HG03135 (cell line): ENCODE results near the gene ASAP2.

Experiments used
- ATAC-seq: cut with Tn5 transposase; IDR thresholded peaks from one replicate; pipeline ENCODE4 v1.9.1; 2021; ENCODE audit warnings: mild to moderate bottlenecking, moderate library complexity; ENCODE audit not compliant: unreplicated experiment

The ASAP2 gene

GRCh38 chr2:9230051-9230802, 23.6 kb downstream of the ASAP2 start:
- no peak for ATAC-seq

GRCh38 chr2:9230881-9231280, 24.3 kb downstream of the ASAP2 start:
- ATAC-seq: no peak

GRCh38 chr2:9231291-9232165, 24.9 kb downstream of the ASAP2 start:
- no peak for ATAC-seq

- ATAC-seq: no peak
Measured at GRCh38 chr2:9232166-9232479, 25.5 kb downstream of the ASAP2 start.

DNA sequence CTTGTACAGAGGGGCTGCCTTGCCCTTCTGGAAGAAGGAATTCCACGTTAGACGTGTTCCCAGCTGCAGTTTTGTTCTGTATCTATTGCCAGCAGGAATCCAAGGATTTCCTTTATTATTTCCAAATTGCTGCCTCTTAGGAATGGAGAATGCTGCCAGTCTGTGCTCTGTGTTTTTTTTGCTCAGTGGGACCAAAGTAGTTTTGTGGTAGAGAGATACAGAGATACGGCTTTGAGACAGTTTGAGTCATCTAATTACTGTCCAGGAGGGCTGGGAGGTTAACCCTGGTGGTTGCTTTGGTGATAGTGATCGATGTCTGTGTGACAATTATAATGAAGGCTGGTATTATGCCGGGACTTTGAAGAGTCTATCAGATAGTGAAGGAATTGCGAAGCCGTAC, 26.3 kb downstream of the ASAP2 start:
- ATAC-seq: no peak

- no peak for ATAC-seq
Measured at GRCh38 chr2:9234680-9235146, 28.1 kb downstream of the ASAP2 start.

DNA sequence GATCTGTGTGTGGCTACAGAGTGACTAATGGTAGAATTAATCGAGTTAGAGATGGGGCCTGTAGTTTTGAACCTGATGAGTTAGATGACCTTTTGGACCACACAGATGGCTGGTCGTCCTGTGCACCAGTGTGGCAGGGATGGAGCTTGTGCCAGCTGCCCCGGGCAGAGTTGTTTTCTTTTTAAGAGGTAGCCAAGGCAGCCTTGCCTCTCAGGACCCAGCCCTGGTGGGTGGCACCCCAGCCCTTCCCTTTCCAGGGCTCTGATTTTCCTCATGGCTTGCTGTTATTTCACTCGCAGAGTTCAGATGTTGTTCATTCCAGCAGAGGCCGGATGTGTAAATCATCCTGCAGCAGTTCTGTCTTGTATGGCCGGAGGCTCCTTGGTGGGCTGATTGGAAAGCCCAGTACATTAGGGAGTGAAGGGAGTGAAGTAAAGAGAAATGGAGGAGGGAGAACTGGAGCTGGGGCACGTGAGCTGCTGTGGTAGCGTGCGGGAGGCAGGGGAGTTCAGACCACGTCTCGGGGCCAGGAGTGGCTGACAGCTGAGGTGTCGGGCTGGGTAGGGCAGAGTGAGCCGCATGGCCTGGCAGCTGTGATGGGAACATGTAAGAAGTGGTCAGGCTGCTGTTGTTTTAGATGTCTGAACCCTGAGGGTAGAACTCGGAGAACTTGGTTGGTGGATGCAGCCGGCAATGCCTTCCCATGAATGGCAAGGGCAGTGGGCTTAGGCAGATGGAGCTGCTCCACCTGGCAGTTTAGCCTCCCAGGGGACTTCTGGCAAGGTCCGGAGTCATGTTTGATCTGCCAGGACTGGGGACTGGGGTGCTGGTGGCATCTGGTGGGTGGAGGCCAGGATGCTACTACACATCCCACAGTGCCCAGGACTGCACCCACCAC, 28.8 kb downstream of the ASAP2 start:
- ATAC-seq: no peak

- ATAC-seq: no peak
Measured at GRCh38 chr2:9236045-9236344, 29.4 kb downstream of the ASAP2 start.

DNA sequence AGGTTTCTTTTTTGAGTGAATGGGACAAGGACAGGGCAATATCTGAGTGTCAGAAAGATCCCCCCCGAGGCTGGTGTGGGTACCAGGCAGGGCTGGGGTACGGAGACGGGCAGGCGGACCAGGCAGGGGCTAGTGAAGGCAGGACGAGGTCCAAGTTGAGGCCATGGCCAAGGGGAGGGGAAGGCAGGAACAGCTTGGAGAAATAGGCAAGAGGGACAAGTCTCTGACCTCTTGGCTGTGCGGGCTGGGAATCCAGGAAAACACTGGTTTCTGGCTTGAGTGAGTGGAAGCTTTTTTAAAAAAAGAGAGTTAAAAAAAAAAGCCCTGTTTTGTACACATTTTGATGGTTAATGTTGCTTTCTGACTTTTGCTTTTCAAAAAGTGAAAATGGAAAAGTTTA, 30.3 kb downstream of the ASAP2 start:
- no peak for ATAC-seq

- ATAC-seq: no peak
Measured at GRCh38 chr2:9237831-9238230, 31.2 kb downstream of the ASAP2 start.

DNA sequence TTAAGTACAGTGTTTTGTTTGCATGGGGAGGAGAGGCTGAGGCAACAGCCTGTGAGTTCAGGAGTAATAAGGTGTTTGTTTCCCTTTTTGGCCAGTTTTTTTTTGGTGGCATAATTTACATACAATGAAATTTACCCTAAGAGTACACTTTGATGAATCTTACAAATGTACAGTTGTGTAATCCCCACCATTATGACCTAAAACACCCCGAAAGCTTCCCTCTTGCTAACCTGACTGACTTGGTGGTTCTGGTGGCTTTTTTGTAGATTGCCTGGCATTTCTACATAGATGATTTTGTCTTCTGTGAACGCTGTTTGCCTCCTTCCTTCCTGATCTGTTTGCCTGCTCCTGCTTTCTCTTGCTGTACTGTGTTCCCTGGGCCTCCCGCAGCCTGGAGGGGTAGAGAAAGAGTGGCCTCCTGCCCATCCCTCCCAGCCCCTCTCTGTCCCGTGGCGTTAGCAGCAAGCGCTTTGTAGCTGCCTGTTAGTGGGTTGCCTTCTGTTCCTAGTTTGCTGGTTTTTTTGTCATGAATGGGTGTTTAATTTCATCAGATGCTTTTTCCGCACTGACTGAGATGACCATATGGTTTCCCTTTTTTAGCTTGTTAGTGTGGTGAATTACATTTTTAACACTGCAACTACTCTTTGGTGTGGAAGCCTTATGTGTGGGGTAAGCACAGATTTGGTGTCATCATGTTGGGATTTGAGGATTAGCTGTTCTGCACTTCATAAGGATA, 32.1 kb downstream of the ASAP2 start:
- no peak for ATAC-seq

DNA sequence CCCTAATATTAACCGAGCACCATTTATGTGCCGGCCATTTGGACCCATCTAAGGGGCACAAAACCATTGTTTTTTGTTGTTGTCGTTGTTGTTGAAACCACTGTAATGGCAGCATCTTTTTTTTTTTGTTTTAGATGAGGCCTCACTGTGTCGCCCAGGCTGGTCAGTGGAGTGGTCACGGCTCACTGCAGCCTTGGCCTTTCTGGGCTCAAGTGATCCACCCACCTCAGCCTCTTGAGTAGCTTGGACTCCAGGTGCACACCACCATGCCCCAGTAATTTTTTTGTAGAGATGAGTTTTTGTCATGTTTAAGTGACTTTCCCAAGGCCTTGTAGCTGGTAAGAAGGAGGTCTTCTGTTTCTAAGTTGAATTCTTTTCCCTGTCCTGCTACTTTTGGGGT, 33.0 kb downstream of the ASAP2 start:
- ATAC-seq: no peak

DNA sequence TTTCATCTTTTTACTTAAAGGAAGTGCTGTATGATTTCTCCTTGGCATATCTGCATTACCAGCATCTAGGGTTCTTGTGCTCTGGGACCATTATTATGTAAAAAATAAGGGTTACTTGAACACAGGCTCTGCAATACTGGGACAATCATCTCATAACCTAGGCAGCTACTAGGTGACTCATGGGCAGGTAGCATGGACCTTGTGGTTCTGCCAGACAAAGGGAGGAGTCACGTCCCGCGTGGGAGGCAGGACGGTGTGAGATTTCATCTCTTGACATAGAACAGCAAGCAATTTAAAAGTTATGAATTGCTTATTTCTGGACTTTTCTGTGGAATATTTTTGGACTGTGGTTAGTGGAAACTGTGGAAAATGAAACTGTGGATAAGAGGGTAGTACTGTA, 34.1 kb downstream of the ASAP2 start:
- no peak for ATAC-seq

GRCh38 chr2:9241233-9241632, 34.6 kb downstream of the ASAP2 start:
- no peak for ATAC-seq

DNA sequence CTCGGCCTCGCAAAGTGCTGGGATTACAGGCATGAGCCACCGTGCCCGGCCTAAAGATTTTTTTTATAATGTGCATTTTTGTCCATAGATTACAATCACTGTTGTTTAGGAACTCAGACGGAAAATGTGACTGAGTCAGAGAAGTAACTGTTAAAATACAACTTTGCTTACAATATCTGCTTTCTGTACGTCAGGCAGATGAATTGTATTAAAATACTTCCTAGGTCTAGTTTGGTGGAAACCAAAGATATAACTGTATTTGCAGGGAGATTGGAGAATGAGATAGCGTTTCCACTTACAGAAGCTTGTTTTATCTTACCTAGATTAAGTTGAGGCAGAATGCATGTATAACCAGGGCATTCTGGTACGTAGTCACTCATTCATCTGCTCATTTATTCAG, 36.7 kb downstream of the ASAP2 start:
- ATAC-seq: no peak

DNA sequence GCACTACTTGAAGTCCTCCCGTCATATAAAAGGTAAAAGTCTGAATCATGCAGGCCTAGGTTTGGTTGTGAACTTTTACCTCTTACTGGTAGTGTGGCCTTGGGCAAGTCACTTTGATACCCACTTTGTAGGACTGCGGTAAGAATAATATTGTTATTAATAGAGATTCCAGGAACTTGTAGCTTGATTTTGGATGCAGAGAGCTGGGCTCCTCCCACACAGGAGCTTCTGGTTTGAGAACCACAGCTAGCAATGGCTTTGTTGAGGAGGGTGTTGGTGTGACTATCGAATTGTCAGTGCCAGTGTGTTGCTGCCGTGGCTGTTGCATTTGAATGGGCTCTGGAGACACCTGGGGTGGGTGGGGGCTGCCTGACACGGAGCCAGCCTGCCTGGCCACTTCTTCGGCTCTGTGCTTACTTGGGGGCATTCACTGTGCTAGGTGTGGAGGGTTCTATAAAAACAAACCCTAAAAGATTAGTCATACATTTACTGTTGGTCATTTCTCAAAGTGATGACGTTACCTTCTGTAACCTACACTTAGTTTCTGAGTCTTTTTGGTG, 38.5 kb downstream of the ASAP2 start:
- no peak for ATAC-seq

DNA sequence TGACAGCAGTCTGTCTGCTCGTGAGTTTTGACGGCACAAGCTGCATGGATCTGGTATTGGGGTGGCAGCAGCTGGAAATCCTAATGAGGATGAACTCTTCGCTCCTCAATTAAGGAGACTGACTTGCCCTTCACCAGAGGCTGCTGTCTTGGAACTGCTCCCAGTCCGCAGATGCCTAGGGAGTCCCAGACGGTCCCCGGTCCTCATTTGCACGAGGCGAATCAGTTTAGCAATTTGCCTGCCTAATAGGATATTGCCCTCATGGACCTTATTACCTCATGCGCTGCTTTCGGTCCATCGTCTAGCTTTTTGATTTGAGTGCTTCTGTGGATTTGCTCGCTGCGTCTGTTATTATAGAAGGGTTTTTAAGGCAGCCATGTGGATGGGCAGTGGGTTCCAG, 40.6 kb downstream of the ASAP2 start:
- no peak for ATAC-seq

DNA sequence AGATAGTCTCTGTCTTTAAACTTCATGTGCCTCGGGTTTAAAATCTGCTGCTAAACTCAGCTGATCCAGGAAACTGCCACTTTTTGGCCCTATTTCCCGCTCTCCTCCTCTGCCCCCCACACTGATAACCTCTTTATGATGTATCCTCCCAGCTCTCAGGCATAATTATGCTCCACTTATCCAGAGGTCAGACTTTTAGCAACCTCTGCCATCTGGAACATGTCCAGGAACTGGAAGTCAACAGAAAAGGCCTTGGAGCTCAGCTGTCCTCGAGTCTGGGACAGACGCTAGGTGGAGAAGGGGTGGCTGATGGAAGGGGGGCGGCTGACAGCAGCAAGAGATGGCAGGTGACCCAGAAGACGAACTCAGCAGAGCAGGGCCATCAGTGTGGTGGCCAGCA, 41.2 kb downstream of the ASAP2 start:
- ATAC-seq: no peak

DNA sequence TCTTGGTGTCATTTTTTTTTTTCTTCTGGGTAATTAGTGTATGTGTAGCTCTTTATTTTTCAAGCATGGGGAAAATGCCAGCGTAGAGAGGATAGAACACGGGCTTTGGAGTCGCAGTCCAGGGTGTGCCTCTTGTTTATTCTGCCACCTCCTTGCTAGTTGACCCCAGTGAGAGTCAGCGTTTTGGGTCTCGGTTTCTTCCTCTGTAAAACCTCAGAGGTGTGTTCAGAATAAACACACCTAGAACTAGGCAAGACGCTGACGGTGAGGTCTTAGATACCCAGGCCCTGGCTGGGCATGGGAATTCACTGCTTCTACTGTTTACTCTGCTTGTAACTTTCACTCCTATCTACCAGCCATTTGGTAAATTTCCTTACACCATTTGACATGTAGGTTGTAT, 41.8 kb downstream of the ASAP2 start:
- ATAC-seq: no peak

GRCh38 chr2:9249020-9249800, 42.6 kb downstream of the ASAP2 start:
- no peak for ATAC-seq
